Right renal pelvis (tissue), 4 donors: Measurements from ENCODE around the gene AMOTL2. TPM values are rescaled to one million over a fixed set of nuclear protein-coding genes. Genes with fewer than 3 reads are reported as not detected.

Experiments
- DNase-seq, 4 donors: peaks; one replicate each; pipeline ENCODE4 v3.0.0-alpha.2; 2013; ENCODE audit warnings: low read depth in 4 of 4, low spot score in 3 of 4, missing footprints in 1 of 4
- polyA plus RNA-seq, 4 donors: library from polyadenylated mRNA; unstranded; fragments of 120-200 nt; gene quantifications; one replicate each; pipeline ENCODE4 v1.2.1, GENCODE V29; 2013; ENCODE audit not compliant: insufficient read length in 4 of 4

Gene AMOTL2
- polyA plus RNA-seq, 4 donors: 81.9 to 98.2 (median 93.6) TPM

DNA sequence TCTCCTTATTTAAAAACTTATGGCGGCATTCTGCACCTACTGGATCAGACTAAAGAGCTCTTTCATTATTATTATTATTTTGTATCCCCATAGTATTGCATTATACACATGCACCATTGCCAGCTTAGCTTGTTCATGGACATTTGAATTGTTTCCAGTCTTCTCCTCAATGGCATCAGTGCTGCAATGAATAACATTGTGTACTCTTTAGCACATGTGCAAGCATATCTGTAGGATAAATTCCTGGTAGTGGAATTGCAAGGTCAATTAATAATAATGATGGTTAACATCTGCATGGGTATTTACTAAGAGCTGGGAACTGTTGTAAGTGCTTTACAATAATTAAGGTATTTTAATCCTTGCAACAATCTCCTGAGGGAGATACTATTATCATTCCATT lies 52.0 kb downstream of the AMOTL2 start:
- no peak for DNase-seq

GRCh38 chr3:134320749-134321148 lies 53.5 kb downstream of the AMOTL2 start:
- no peak for DNase-seq

- DNase-seq: no peak
Measured at GRCh38 chr3:134319931-134320330, 54.3 kb downstream of the AMOTL2 start.

DNA sequence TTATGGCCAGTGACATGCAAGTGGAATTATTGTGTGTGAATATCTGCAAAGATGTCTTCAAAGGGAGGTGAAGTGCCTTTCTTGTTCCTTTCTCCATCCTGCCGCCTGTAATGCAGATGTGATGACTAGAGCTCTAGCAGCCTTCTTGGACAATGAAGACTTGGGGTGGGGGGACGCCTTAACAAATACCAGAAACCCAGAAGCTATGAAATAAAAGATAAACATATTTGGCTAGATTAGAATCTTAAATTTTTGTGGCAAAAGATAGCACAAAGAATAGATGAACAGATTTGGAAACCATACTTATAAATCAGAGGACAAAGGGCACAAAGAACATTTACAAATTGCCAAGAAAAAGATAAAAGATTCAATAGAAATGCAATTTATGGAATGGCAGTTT lies 56.1 kb downstream of the AMOTL2 start:
- no peak for DNase-seq

- no peak for DNase-seq
Measured at GRCh38 chr3:134317106-134317947, 56.9 kb downstream of the AMOTL2 start.

DNA sequence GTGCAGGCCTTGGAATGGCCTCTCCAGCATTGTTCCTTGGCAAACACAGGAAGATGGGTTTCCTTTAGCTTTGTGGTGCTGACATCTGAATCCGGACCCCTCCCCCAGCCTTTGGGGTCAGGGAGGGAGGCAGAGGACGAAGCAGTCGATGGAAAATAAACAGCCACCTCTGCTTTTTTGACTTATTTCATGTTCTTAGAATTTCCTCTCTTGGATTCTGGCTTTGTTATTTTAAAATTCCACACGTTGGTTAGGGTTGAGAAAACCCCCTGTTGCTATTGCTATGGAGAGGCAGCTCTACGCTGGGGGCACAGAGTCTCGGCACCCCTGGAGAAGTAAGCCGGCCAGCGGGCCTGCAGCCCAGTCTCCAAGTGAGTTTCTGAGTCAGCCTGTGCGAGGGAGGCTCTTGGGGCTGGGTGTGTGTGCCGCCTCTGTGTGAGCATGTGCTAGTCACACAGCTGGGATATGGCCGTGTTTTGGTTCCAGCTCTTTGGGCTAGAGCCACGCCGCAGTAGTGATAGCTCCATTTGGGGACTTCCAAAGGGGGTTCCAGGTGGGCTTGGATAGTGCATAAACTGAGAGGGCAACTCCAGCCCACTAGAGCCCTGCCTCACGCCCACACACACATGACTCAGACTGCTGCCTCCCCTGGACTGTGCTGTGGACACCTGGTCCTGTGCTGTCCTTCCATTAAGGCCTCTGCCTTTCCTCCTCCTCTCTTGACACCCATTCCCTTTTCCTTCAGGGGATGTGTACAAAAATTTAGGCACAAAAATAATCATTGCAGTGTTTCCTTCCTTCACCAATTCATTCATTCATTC lies 58.8 kb downstream of the AMOTL2 start:
- DNase-seq: no peak

DNA sequence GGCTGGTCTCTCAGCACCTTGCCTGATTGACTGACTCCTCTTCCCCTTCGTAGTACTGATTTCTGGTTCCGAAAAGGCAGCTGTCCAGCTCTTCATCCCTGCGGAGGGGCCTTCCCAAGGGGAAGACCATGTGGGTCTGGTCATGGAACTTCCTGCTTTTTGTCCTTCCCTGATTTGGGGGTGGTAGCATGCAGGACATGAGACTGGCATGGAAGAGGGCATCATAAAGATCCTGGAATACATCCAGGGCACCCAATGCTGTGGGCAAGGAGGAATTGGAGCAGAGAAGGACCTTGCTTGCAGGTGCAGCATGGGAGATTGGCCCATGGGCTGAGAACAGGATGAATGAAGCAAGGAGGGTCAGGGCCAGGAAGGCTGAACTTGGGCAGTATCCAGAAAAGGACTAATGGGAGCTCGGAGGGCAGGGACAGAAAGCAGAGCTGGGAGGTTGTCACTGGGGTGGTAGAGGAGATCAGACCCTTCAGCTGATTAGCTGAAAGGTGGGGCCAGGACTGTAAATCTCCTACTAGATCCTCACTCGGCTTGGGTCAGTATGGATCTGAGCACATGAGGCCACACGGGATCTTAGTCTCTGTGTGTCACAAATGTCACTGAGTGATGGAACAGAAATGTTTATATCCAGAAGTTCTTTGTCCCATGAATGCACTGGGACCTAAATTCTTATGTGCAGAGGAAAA lies 59.5 kb downstream of the AMOTL2 start:
- no peak for DNase-seq

GRCh38 chr3:134313847-134314587 lies 60.2 kb downstream of the AMOTL2 start:
- DNase-seq: no peak

- DNase-seq: peak in 1 of 4 donors; percentile 62
Measured at GRCh38 chr3:134312873-134313846, 61.1 kb downstream of the AMOTL2 start.

DNA sequence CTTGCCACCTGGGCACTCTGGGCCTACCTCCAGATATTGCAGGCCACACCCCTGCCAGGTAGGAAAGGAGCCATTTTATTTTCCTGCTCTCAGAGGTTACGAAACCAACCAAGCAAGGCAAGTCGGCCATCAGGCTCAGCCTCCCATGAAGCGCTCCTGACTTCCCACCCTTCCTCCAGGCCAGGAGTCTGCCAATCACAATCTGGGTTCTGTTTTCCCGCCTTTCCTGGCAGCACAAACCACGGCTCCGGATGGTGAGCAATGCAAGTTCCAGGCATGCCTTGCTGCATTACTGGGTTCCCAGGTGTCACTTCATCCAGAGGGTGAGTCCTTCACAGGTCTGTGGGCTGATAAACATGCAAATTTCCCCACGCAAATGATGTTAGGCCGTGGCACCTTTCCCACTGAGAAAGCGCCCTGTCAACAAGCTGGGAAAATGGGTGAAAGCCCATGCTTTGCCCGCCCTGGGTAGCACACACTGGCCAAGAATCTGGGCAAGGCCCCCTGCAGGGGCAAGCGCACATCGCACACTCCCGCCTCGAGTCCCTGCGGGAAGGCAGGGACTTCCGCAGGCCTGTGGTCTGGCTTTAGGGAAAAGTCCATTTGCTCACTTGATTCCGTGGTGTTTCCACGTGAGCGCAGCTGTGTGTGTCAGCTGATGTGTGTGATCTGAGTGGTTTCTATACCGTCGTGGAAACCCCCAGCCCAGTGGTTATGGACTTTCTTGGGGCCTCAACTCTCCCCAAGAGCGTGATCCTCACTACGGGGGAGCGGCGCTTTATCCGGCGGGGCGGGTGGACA lies 62.0 kb downstream of the AMOTL2 start:
- DNase-seq: no peak

- no peak for DNase-seq
Measured at GRCh38 chr3:134311693-134312071, 62.6 kb downstream of the AMOTL2 start.

DNA sequence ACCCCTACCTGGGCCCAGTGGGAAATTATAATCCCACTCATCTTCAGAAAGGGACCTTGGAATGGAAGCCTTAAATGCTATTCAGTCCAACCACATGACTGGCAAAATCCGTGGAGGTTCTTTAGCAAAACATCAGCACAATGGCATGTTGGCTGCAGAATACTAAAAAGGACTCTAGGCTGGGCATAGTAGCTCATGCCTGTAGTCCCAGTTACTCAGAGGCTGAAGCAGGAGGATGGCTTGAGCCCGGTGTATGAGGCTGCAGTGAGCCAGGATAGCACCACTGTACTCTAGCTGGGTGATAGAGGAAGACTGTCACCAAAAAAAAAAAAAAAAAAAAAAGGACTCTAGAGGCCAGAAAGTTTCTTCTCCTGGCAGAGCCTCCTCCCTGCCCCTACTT lies 63.0 kb downstream of the AMOTL2 start:
- DNase-seq: no peak

DNA sequence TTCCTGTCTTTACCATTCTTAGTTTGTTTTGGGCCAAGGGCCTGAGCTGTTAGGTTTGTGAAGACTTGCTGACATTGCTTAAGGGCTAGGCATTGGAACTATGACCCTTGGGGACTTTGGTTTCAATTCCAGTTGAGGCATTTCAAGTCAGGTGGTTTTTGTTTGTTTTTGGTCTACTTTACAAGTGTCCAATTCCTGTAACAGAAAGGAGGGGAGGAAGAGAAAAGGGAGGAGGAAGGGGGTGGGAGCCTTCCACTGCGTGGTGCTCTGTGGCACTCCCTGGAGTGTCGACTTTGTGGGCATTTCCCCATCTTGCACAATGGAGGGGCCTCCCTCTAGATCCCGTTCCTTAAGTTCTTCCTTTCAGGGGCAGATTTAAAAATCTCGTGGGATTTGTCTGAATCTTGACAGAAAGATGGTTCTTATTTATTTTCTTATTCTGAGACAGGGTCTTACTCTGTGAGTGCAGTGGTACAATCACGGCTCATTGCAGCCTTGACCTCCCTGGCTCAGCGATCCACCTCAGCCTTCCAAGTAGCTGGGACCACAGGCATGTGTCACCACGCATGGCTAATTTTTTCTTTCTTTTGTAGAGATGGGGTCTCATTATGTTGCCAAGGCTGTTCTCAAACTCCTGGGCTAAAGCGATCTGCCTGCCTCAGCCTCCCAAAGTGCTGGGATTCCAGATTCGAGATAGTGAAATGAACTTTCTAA lies 64.1 kb downstream of the AMOTL2 start:
- no peak for DNase-seq

DNA sequence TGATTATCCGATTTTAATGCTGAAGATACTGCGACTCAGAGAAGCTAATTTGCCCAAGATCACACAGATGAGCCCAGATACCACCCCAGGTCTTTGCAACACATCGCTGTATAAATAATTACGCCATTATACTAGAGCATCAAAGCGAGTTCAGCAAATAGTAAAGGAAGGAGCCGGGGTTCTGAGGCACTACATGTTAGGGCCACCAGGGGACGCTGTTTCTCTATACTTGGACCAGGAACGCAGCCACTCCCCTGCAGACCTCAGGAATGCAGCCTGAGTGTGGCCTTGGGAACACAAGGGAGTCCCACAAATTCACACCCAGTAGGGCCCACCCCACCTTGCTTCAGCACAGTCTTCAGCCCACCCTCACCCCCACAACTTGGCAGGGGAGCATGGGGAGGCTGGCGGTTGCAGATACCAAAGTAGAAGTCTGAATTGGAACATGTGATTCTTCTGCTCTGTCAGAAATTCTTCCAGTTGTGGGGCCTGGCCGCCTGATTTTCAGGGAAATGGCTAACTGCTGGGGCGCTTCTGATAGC lies 65.8 kb downstream of the AMOTL2 start:
- peak in 2 of 4 donors; percentile 76 to 83 for DNase-seq

DNA sequence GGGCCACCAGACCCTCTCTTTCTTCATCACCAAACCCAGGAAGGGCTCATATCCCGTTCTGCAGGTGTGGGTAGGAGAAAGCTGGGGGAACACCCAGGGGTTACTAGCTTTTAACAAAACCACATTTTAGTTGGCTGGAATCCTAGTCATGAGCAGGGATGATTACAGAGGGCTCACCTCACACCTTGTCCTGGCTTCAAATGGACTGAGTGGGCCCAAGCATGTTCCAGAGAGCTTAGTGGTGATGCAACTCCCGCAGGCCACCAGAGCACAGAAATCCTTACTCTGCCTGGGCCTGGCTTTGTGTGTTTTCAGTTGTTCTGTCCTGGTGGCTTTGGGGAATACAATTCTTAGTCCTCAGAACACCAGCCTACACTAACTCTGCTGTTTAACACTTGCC lies 66.8 kb downstream of the AMOTL2 start:
- DNase-seq: no peak

- DNase-seq: no peak
Measured at GRCh38 chr3:134306320-134306719, 67.9 kb downstream of the AMOTL2 start.
